AG08396 (cell line): ENCODE results near the gene FANCD2OS.
"Not testable (repeated sequence)": the region's sequence is repeated elsewhere in the genome, so short reads cannot be mapped to it uniquely, and the experiment has no call there.

Source experiments
- DNase-seq: peaks from one replicate; pipeline ENCODE4 v3.0.0; 2012; ENCODE audit warnings: low spot score, mixed read lengths

FANCD2OS gene

DNA sequence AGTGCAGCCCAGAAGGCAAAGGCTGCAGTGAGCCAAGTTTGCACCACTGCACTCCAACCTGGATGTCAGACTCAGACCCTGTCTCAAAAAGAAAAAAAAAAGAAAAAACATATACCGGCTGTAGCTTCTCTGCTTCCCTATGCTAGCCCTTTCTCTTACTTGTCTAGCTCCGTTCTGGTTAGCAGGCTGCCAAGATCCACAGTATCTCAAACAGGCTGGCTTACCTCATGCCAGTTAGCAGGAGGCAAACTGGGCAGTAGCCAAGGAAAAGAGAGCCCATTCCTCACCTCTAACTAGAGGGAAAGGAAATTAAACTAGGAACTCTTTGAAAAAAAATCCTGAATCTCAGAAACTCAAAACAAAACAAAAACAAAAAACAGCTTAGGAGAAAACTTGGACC lies 16.7 kb downstream of the FANCD2OS start:
- not testable (repeated sequence) for DNase-seq

DNA sequence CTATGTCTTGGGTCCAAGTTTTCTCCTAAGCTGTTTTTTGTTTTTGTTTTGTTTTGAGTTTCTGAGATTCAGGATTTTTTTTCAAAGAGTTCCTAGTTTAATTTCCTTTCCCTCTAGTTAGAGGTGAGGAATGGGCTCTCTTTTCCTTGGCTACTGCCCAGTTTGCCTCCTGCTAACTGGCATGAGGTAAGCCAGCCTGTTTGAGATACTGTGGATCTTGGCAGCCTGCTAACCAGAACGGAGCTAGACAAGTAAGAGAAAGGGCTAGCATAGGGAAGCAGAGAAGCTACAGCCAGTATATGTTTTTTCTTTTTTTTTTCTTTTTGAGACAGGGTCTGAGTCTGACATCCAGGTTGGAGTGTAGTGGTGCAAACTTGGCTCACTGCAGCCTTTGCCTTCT lies 17.3 kb downstream of the FANCD2OS start:
- not testable (repeated sequence) for DNase-seq

DNA sequence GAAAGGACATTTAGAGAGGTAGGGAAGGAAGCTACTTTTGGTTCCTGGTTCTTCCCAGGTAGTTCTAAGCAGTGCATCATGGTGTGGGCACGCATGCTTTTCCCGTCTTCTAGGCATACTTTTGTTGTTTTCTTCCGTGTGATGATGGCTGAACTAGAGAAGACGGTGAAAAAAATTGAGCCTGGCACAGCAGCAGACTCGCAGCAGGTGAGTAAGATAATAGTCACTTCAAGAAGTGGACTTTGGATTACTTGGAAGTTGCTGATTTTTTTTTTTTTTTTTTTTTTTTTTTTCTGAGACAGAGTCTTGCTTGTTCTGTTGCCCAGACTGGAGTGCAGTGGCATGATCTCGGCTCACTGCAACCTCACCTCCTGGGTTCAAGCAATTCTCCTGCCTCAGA lies 17.9 kb downstream of the FANCD2OS start:
- no peak for DNase-seq

DNA sequence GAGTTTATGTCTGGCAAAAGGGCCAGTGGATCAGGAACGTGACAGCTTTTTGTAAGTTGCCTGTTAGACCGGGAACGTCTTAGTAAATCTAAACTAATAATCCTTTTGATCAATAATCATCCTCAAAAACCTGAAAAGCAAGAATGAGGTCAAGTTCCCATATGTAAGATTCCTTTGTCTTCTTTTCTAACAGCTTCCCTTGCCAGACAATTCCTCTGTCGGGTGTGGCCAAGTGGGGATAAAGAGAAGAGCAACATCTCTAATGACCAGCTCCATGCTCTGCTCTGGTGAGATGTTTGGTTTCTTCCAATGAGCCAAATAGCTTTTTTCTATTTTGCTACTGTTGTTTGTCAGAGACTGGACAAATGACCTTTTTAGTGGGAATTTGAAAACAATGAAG lies 19.8 kb downstream of the FANCD2OS start:
- DNase-seq, result no peak

DNA sequence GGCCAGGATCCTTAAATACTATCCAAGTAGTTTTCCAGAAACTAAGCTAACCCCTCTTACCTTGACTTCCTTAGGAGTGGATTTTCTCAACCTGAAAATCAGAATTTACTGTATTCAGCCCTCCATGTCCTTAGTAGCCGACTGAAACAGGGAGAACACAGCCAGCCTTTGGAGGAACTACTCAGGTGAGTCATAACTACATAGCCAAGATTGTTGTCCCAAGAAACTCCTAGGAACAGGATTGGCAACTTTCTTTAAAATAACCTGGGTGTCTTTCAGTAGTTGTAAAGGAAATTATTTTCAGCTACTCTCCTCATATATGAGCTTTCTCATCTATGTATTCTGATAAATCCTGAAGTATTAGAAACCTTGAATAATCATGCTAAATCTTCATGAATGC lies 22.3 kb downstream of the FANCD2OS start:
- no peak for DNase-seq

DNA sequence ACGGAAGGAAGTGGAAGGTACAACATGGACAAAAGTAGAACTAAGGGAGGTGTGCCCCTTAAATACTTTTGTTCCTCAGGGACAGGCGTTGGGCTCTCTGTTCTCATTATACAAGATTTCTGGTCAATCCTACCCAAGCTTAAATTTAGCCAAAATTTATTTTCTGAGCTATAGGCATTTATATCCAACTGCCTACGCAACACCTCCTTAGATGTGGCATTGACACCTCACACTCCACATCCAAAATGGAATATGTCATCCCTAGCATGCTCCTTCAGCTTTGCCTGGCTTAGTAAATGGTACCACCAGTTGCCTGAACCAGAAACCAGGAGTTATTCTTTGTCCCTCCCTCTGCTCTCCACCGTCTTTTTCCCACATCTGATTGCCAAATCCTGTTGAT lies 26.2 kb downstream of the FANCD2OS start:
- no peak for DNase-seq

DNA sequence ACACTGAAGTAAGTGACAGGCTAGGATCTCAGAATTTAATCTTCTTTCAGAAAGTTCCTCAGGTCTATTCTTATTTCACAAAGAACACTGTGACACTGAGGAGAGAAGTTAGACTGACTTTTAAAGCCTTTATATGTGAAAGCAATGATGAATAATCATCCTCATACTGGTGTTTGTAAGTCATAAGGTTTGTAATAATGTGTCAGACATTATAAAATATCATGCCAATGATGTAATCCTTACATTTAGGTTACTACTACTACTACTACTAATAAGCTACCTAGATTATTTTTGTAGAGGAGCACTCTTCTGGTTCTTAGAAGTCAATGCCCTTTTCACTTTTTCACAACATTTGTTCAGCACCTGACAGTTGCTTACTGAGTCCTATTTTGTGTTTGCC lies 33.4 kb downstream of the FANCD2OS start:
- DNase-seq, result peak; percentile 28

DNA sequence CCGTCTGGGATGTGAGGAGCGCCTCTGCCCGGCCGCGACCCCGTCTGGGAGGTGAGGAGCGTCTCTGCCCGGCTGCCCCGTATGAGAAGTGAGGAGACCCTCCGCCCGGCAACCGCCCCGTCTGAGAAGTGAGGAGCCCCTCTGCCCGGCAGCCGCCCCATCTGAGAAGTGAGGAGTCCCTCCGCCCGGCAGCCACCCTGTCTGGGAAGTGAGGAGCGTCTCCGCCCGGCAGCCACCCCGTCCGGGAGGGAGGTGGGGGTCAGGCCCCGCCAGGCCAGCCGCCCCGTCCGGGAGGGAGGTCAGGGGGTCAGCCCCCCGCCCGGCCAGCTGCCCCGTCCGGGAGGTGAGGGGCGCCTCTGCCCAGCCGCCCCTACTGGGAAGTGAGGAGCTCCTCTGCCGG lies 38.0 kb downstream of the FANCD2OS start:
- DNase-seq, result not testable (repeated sequence)

DNA sequence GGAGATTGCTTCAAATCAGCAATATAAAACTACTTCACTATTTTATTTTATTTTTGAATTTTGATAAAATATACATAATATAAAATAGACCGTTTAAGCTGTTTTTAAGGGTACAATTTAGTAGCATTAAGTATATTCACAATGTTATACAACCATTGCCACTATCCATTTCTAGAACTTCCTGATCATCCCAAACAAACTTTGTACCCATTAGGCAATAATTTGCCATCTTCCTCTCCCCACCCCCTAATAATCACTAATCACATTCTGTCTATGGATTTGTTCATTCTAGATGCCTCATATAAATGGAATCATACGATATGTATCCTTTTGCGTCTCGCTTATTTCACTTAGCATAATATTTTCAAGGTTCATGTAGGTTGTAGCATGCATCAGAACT lies 53.0 kb downstream of the FANCD2OS start:
- DNase-seq, result no peak
